ENCODE data around the gene PDE4B. TPM values are rescaled to one million over a fixed set of nuclear protein-coding genes. Genes with fewer than 3 reads are reported as not detected.
"Not testable (repeated sequence)": the region's sequence is repeated elsewhere in the genome, so short reads cannot be mapped to it uniquely, and the experiment has no call there.

PDE4B gene
- total RNA-seq, 1 experiment from 2014 or later, result 83.5 TPM

- no peak for DNase-seq (ENCODE audit: extremely low read depth, low read depth)
Measured at GRCh38 chr1:65985393-65986066, 192.8 kb downstream of the PDE4B start.

DNA sequence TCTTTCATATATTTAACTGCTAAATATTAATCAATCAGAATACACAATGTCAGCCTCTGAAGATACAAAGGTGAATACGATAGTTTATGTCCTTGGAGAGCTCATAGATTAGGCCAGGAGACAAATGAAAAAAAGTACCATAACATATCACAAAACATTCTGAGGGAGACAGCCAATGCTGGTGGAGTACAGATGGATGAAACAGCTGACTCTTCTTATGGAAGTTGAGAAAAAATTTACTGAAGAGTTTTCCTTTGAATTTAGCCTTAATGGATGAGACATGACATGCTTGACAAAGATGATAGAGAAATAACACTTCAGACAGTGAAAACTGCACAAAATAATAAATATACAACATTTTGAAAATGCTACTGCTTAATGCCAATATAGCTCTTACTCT, 193.5 kb downstream of the PDE4B start:
- DNase-seq (ENCODE audit: extremely low read depth, low read depth), result no peak

GRCh38 chr1:65990161-65990560, 197.5 kb downstream of the PDE4B start:
- no peak for DNase-seq (ENCODE audit: extremely low read depth, low read depth)

- no peak for DNase-seq (ENCODE audit: extremely low read depth, low read depth)
Measured at GRCh38 chr1:65991694-65992093, 199.0 kb downstream of the PDE4B start.

DNA sequence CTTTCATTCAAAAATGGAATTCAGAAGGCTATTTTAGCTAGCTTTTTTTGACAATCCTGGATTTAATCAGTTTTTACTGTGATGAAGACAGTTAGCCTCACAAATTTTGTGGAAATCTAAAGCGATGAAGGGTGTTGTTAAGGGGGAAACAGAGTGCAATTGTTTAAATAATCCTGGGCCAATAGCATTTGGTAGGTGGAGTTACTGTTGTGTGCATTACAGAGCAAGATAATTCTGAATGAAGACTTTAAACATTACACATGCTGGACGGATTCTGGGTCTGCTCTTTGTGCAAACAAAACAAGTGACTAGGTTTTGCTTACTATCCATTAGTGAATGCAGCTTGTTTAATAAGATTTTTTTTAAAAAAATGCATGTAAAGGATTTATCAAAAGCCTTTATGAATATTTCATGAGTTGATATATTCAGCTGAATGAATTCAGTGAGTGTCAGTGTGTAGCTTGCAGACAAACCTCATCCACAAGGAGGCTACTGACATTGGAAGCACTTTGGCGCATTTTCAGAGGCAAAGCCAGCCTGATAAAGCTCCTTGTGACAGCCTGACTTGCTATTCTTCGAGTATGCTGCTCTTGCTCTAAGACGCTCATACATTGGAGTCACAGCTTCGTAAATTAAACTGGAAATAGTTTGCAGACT, 199.6 kb downstream of the PDE4B start:
- peak; percentile 62 for DNase-seq (ENCODE audit: extremely low read depth, low read depth)

GRCh38 chr1:65992831-65993271, 200.2 kb downstream of the PDE4B start:
- DNase-seq (ENCODE audit: extremely low read depth, low read depth), result peak; percentile 16

GRCh38 chr1:65994223-65994622, 201.5 kb downstream of the PDE4B start:
- peak; percentile 44 for DNase-seq (ENCODE audit: extremely low read depth, low read depth)

GRCh38 chr1:65995336-65995735, 202.6 kb downstream of the PDE4B start:
- peak; percentile 14 for DNase-seq (ENCODE audit: extremely low read depth, low read depth)

GRCh38 chr1:65995928-65996327, 203.2 kb downstream of the PDE4B start:
- DNase-seq (ENCODE audit: extremely low read depth, low read depth), result no peak

- DNase-seq (ENCODE audit: extremely low read depth, low read depth), result no peak
Measured at GRCh38 chr1:65997693-65998092, 205.0 kb downstream of the PDE4B start.

DNA sequence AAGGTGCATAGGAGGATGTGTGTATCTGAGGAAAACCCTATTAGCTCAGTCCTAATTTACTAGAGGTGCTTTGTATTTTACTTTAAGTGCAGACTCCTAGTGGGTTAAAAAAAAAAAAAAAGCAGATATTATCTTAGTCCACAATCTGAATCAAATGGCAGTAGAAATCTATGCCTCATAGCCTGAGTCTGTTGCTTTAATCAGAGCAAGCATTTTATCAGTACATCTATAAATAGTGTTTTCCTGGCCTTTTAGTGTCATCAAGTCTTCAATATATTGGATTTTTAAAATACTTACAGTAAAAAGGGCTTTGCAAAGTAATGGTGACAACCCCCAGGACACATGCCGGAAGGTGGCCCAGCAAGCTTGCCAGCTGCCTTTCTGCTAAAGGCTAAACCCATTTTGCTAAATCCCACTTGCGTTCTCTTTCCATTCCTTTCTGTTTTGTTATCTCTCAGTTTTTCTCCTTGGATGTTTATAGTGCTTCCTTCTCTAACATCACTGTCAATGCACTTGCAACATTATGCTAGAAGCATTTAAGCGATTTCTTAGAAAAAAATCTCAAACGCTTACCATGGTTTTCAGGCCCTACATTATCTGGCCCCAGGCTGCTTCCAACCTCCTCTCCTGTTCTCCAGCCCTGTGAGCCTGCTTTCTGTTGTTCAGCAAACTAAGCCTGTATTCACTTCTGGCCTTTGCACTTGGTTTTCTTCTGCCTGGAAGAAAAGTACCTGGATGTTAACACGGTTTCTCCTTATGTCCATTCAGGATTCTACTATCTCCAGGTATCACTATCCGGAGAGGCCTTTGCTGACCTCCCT, 206.3 kb downstream of the PDE4B start:
- no peak for DNase-seq (ENCODE audit: extremely low read depth, low read depth)

GRCh38 chr1:66000033-66000637, 207.4 kb downstream of the PDE4B start:
- no peak for DNase-seq (ENCODE audit: extremely low read depth, low read depth)

GRCh38 chr1:66003690-66004089, 211.0 kb downstream of the PDE4B start:
- no peak for DNase-seq (ENCODE audit: extremely low read depth, low read depth)

- DNase-seq (ENCODE audit: extremely low read depth, low read depth), result not testable (repeated sequence)
Measured at GRCh38 chr1:66006534-66006933, 213.8 kb downstream of the PDE4B start.

DNA sequence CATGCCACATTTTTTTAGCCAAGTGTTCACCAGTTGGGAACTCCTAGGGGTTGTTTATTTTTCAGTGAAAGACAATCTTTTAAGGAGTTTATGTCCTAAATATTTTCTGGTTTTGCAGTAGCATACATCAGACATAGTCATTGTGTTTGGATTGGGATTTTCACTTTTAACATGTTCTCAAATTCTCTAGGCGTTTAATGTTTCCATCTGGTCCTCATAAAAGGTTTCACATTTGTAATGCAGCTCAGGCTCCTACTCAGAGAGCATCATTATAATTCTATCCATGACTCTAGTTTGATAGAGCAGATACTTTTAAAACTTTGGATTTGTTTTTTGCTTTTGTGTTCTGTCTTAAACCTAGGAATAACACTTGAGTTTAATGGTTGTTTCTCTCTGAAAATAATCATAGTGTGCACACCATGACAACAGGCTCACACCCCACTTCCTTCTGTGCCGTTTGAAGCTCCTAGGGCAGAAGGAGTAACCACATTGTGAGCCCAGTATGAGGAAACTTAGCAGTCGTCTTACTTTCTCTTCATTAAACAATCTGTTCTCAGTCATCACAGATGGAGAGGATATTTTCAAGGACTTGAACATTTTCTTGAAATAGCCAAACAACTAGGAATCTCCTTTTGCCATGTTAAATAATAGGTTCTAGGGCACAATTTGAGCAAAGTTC, 219.6 kb downstream of the PDE4B start:
- DNase-seq (ENCODE audit: extremely low read depth, low read depth), result no peak

DNA sequence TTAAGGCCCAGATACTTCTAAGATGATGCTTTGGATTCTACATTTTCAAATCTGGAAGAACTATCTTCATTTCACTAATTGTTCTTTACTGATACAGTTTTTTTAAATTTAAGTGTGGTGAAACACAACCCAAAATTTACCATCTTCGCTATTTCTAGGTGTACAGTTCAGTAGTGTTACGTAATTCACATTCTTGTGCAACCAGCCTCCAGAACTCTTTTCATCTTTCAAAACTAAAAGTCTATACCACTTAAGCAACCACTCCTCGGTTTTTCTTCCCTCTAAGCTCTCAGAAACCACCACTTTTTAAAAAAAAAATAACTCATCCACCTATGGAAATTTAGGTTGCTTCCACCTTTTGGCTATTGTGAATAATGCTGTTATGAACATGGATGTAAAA, 220.7 kb downstream of the PDE4B start:
- no peak for DNase-seq (ENCODE audit: extremely low read depth, low read depth)

DNA sequence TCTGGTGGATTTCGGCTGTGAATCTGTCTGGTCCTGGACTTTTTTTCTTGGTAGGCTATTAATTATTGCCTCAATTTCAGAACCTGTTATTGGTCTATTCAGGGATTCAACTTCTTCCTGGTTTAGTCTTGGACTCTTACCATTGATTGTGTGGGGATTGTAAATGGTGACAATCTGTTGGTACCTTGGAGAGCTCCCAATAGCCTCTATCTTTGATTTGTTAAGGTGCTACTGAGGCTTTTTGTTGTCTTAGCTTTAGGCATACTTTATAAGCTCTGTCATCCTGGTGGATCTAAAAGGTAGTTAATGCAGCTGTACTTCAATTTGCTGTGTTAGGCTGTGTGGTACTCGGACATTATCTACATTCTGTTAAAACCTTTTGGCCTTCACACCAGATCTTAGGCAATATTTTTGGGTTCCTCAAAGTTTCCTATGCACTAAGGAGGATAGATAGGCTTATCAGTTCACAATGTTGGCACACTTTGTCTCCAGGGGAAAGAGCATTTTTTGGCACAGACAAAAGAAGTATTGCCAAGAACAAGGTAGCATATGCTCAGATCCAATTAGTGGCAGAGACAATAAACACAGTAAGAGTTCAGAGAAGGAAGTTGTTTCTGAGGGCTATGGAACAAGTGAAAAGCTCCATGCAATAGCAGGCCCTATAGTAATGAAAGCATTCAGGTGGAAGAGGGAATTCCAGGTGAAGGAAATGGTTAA, 230.4 kb downstream of the PDE4B start:
- peak; percentile 8 for DNase-seq (ENCODE audit: extremely low read depth, low read depth)

GRCh38 chr1:66025188-66025587, 232.5 kb downstream of the PDE4B start:
- no peak for DNase-seq (ENCODE audit: extremely low read depth, low read depth)

- DNase-seq (ENCODE audit: extremely low read depth, low read depth), result no peak
Measured at GRCh38 chr1:66028035-66028434, 235.3 kb downstream of the PDE4B start.

GRCh38 chr1:66033781-66034180, 241.1 kb downstream of the PDE4B start:
- no peak for DNase-seq (ENCODE audit: extremely low read depth, low read depth)

All from NCI-H460 (cell line).